HG03025 (cell line): ENCODE measurements around the gene CPEB2.
"Not testable (repeated sequence)": the region's sequence is repeated elsewhere in the genome, so short reads cannot be mapped to it uniquely, and the experiment has no call there.

Experiments used
- ATAC-seq: cut with Tn5 transposase; IDR thresholded peaks from one replicate; pipeline ENCODE4 v1.9.1; 2021; ENCODE audit warnings: mild to moderate bottlenecking, moderate library complexity; ENCODE audit not compliant: unreplicated experiment, low FRiP score

Gene CPEB2

GRCh38 chr4:15042529-15043167, 40.4 kb downstream of the CPEB2 start:
- no peak for ATAC-seq

DNA sequence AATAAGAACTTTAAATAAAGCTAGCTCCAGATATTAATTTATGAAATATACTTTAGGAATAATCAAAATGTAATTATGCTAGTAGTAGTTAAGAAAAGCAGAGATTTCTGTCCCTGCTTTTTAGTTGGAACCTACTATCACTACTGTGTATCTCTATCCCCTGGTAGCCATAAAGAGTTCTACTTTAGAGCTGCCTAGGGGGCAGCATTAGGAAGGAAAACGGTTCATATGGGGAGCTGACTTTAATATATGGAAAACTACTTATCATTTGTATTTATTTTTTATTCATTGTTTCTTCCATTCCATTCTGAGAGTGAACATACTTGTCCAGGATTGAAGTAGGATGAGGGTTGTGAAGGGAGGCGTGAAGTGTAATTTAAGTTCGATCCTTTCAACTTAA, 40.9 kb downstream of the CPEB2 start:
- no peak for ATAC-seq

GRCh38 chr4:15043922-15044321, 41.6 kb downstream of the CPEB2 start:
- no peak for ATAC-seq

GRCh38 chr4:15054541-15054940, 52.3 kb downstream of the CPEB2 start:
- ATAC-seq = no peak

DNA sequence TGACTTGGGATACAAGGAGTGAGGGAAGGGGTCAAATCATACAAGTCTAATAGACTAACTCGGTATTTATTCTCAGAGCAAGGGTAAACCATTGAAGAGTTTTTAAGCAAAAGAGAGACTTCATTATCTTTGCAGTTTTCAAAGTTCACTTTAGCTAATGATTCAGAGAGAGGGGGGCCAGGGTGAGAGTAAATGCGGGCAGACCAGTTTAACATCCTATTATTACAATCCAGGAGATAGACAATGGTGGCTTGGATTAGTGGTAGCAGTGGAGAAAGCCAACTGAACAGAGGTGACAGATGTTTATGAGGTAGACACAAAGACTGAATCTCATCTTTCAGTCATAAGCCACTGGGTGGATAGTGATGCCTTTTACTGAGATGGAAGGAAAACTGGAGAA, 57.9 kb downstream of the CPEB2 start:
- ATAC-seq = no peak

DNA sequence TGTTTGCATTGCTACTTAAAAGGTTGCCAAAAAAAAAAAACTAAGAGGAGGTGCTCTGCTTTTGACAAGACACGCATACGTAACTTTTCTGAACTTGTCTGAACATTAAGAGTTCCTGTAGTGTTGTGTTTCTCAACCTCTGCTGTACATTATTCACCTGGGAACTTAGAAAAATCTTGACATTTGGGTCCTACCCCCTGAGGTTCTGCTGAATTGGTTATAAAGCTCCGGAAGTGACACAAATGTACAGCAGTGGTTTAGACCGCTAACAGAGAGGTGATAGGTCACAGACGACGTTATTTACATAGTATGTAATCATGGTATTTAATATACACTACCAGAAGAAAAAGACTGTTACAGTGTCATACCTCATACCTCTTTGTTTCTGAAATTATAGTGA, 61.1 kb downstream of the CPEB2 start:
- no peak for ATAC-seq

DNA sequence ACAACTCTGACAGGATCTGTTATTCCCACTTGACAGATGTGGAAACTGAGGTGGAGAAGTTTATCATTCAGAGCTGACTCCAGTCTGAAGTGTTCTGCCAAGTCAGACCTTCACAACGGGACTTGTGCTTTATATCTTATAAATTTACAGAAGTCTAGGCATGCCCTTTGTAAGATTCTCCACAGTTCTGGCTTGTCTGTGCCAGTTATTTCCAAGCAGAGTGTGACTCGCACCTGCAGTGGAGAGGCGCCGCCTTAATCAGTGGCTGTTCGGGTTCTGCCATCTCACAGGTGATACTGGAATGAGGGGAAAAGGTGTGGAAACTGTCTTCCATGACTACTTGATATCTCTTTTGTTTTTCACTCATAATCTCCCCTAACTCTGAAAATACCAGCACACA, 63.2 kb downstream of the CPEB2 start:
- no peak for ATAC-seq

DNA sequence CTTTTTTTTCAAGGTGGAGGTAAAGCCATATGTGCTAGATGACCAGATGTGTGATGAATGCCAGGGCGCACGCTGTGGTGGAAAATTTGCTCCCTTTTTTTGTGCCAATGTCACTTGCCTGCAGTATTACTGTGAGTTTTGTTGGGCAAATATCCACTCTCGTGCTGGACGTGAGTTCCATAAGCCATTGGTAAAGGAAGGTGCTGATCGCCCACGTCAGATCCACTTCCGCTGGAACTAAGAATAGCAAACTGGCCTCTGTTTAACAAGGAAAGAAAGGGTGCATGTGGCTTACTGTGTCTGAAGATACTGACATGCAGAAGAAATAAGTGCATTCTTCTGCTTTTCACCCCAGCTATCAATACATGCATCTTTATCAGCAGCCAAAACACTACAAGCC, 63.9 kb downstream of the CPEB2 start:
- ATAC-seq = no peak

GRCh38 chr4:15068298-15068697, 66.0 kb downstream of the CPEB2 start:
- no peak for ATAC-seq

DNA sequence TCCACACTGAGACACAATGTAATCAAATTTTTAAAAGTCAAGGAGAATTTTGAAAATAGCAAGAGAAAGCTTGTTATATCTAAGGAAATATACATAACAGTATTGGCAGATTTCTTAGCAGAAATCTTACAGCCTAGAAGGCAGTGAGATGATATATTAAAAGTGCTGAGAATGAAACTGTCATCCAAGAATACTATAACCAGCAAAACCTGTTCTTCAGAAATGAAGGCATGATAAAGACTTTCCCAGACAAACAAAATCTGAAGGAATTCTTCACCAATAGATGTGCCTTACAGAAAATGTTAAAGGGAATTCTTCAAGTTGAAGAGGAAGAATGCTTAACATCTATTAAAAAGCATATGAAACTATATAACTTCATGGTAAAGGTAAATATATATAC, 73.6 kb downstream of the CPEB2 start:
- no peak for ATAC-seq

- ATAC-seq = no peak
Observed at GRCh38 chr4:15077969-15078368, 75.7 kb downstream of the CPEB2 start.

DNA sequence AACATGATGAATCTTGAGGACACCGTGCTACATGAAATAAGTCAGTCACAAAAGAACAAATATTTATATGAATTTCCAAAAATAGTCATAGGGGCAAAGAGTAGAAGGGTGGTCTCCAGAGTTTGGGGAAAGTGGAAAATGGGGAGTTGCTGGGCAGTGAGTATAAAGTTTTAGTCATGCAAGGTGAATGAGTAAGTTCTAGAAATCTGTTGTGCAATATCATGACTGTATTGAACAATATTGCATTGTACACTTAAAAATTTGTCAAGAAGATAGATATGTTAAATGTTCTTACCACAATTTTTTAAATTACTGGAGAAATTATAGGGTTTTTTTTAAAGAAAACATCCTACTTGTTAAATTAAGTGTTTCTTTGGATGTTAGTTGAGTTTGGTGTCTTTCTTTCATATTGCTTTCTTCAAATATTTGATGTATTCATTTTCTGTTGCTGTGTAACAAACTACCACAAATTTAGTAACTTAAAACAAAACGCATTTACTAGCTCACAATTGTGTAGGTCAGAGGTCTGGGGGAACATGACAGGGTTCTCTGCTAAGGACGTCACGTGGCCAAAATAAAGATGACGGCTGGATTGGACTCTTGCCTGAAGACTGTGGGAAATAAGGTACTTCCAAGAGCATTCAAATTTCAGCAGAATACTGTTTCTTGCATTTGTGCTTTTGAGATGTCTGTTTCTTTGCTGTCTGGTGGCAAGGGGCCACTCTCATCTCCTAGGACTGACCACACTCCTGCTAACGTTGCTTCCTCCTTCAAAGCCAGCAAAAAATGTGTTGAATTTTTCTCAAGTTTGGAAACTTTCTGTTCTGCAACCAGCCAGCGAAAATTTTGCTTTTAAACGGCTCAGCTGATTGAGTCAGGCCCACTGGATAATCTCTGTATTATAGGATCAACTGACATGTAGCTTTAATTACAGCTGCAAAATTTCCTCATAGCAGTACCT, 76.7 kb downstream of the CPEB2 start:
- no peak for ATAC-seq

GRCh38 chr4:15084780-15085179, 82.5 kb downstream of the CPEB2 start:
- ATAC-seq = no peak

- not testable (repeated sequence) for ATAC-seq
Observed at GRCh38 chr4:15085762-15086161, 83.5 kb downstream of the CPEB2 start.

GRCh38 chr4:15086259-15086658, 84.0 kb downstream of the CPEB2 start:
- ATAC-seq = not testable (repeated sequence)

DNA sequence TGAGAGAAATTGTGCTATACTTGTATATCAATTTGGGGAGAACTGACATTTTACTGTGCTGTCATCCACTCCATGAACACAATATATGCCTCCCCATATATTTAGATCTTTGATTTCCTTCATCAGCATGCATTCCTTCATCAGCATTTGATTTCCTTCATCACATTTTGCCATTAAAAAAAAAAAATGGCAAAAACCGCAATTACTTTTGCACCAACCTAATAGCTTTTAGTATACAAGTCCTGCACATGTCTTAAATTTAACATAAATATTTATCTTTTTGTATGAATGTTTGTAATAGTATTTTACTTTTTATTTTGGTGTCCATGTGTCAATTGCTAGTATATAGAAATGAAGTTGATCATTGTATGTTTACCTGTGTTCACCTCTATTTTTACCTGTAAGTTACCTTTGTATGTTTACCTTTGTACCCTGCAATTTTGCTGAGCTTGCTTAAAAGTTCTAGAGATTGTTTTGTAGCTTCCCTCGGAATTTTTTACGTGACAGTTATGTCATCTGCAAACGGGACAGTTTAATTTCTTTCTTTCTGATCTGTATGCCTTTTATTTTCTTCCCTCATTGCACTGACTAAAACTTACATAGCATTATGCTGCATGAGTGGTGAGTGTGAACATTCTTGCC, 86.2 kb downstream of the CPEB2 start:
- no peak for ATAC-seq

DNA sequence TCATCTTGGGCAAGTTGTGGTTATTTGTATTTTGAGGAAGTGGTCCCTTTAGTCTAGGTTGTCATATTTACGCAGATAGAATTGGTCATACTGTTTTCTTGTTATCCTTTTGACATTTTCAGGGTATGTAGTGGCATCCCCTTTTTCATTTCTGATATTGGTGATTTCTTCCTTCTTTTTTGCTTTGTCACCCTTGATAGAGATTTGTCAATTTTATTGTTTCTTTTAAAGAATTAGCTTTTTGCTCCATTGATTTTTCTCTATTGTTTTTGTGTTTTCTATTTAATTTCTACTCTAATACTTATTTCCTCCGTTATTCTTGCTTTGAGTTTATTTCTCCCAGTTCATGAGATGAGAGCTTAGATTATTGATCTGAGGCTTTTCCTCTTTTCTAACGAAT, 87.7 kb downstream of the CPEB2 start:
- ATAC-seq = no peak

GRCh38 chr4:15100380-15100779, 98.1 kb downstream of the CPEB2 start:
- ATAC-seq = no peak

- no peak for ATAC-seq
Observed at GRCh38 chr4:15100994-15101695, 98.9 kb downstream of the CPEB2 start.

DNA sequence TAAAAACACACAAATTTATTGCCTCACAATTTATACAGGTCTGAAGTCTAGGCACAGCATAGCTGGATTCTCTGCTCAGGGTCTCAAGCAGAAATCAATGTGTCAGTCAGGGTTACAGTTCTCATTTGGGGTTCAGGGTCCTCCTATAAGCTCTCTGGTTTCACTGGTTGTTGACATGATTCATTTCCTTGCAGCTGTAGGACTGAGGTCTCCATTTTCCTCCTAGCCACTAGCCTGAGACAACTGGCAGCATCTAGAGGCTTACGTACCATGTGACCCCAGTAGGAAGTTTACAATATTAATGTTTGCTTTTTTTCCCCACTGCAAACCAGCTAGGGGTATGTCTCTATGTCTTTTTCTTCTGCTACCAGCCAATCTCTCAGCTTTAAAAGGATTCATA, 102.5 kb downstream of the CPEB2 start:
- no peak for ATAC-seq

GRCh38 chr4:15106399-15106798, 104.1 kb downstream of the CPEB2 start:
- ATAC-seq = no peak
